Osteoblast (primary cell): Measurements from ENCODE around the gene EXOC4. TPM values are rescaled to one million over a fixed set of nuclear protein-coding genes. Genes with fewer than 3 reads are reported as not detected.
"Not testable (repeated sequence)": the region's sequence is repeated elsewhere in the genome, so short reads cannot be mapped to it uniquely, and the experiment has no call there.

ENCODE experiments used
- DNase-seq: peaks from one replicate; pipeline ENCODE4 v3.0.0; 2011; ENCODE audit warnings: low spot score, mixed read lengths; ENCODE audit not compliant: insufficient read length; ENCODE audit errors: missing footprints
- H2AFZ ChIP-seq: 2 replicates; pipeline ENCODE4 v1.6.0; 2011; ENCODE audit warnings: mild to moderate bottlenecking, low read length
- H3K27ac ChIP-seq: 2 replicates; pipeline ENCODE4 v1.5.1; 2011; ENCODE audit warnings: mild to moderate bottlenecking, low read depth, low read length, moderate library complexity
- H3K27me3 ChIP-seq: 2 replicates; pipeline ENCODE4 v1.6.0; 2012; ENCODE audit warnings: mild to moderate bottlenecking, control low read depth, inconsistent platforms, low read length, moderate library complexity; ENCODE audit not compliant: insufficient read depth
- H3K36me3 ChIP-seq: 2 replicates; pipeline ENCODE4 v1.5.1; 2011; ENCODE audit warnings: mild to moderate bottlenecking, low read length, control low read depth, moderate library complexity; ENCODE audit not compliant: insufficient read depth
- H3K4me1 ChIP-seq: 2 replicates; pipeline ENCODE4 v1.5.1; 2011; ENCODE audit warnings: mild to moderate bottlenecking, low read length, control low read depth, moderate library complexity; ENCODE audit not compliant: insufficient read depth
- H3K4me2 ChIP-seq: 2 replicates; pipeline ENCODE4 v1.6.0; 2011; ENCODE audit warnings: mild to moderate bottlenecking, low read length; ENCODE audit not compliant: insufficient read depth
- H3K4me3 ChIP-seq: fragments of 200-600 bp; sonication (generic); 3 replicates; pipeline ENCODE4 v1.5.1; 2012; ENCODE audit warnings: mild to moderate bottlenecking, low read length, inconsistent platforms; ENCODE audit not compliant: insufficient read depth
- H3K79me2 ChIP-seq: 2 replicates; pipeline ENCODE4 v1.6.0; 2012; ENCODE audit warnings: mild to moderate bottlenecking, low read length, control low read depth, inconsistent platforms; ENCODE audit not compliant: insufficient read depth
- H3K9me3 ChIP-seq: 2 replicates; pipeline ENCODE4 v1.5.1; 2011; ENCODE audit warnings: low read depth, low read length, control low read depth
- H4K20me1 ChIP-seq: 2 replicates; pipeline ENCODE4 v1.6.0; 2012; ENCODE audit warnings: mild to moderate bottlenecking, low read length, control low read depth; ENCODE audit not compliant: insufficient read depth
- total RNA-seq: library from RNA; depleted of rRNA; stranded (reverse); fragments of >200 nt; gene quantifications from 2 replicates; pipeline ENCODE4 v1.2.3, GENCODE V29; 2012
- TF ChIP-seq, protein P1 (sequence below): IDR thresholded peaks from 2 replicates; pipeline ENCODE4 v1.5.1; 2011; ENCODE audit warnings: mild to moderate bottlenecking, low read depth, low read length, moderate library complexity; ENCODE audit errors: extremely low read depth

The EXOC4 gene
- total RNA-seq, 1 donor = 134 TPM

DNA sequence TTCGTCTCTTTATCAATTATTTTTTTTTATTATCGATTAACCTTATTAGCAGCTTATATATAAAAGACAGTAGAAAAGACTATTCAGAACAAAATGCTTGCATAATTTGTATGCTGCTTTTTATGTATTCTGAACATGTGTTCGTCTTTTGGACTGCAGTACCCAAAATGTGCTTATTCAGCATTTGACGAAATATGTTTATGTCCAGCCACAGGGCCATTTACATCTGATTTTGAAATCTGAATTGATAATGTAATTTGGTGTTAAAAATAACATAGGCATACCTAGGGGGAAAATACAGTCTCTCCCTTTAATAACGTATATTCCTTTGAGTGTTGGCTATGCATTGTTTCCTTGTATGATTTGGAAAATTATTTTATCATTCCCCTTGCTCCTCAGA lies 386.0 kb downstream of the EXOC4 start:
- no peaks in the 10 kb centered on the region for H3K36me3 ChIP-seq
- TF ChIP-seq, protein P1, sequence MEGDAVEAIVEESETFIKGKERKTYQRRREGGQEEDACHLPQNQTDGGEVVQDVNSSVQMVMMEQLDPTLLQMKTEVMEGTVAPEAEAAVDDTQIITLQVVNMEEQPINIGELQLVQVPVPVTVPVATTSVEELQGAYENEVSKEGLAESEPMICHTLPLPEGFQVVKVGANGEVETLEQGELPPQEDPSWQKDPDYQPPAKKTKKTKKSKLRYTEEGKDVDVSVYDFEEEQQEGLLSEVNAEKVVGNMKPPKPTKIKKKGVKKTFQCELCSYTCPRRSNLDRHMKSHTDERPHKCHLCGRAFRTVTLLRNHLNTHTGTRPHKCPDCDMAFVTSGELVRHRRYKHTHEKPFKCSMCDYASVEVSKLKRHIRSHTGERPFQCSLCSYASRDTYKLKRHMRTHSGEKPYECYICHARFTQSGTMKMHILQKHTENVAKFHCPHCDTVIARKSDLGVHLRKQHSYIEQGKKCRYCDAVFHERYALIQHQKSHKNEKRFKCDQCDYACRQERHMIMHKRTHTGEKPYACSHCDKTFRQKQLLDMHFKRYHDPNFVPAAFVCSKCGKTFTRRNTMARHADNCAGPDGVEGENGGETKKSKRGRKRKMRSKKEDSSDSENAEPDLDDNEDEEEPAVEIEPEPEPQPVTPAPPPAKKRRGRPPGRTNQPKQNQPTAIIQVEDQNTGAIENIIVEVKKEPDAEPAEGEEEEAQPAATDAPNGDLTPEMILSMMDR = no peak

DNA sequence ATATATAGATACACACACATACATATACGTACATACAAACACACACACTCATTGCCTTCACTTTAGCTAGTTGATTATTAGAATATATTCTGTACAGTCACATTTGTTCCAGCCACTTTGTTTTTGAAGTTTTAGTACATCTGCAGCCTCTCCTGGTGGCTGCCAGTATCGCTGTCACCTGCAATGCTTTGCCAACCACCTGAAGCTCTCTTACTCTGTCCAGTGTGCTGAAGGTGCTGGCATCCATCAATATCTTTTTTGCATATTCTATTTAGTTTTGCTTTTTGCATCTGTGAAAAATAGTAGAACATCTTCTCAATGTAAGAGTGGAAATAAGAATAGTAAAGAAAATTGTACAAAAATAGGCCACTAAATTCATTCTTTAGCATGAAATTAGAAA lies 388.6 kb downstream of the EXOC4 start:
- no peak for DNase-seq
- TF ChIP-seq, protein P1 = no peak
- Histone ChIP-seq H3K36me3 (no peaks in the 10 kb centered on the region), H3K9me3 (no peaks in the 10 kb centered on the region), H3K27me3 (no peaks in the 10 kb centered on the region), H4K20me1 (no peaks in the 10 kb centered on the region), H3K79me2 (no peaks in the 10 kb centered on the region), H3K27ac (no peak overlapping the region), H2AFZ (no peak overlapping the region), H3K4me3 (no peak overlapping the region), H3K4me2 (no peak overlapping the region), H3K4me1 (peaks cover 4% of the 10 kb centered on the region)

More for the DNA sequence above, 386.0 kb downstream of the EXOC4 start:
- no peak for DNase-seq
- Histone ChIP-seq H3K9me3 (no peaks in the 10 kb centered on the region), H3K4me3 (no peak overlapping the region), H3K4me1 (no peaks in the 10 kb centered on the region), H3K27ac (no peak overlapping the region), H3K27me3 (no peaks in the 10 kb centered on the region), H3K4me2 (no peak overlapping the region), H3K79me2 (no peaks in the 10 kb centered on the region), H2AFZ (no peak overlapping the region), H4K20me1 (no peaks in the 10 kb centered on the region)

DNA sequence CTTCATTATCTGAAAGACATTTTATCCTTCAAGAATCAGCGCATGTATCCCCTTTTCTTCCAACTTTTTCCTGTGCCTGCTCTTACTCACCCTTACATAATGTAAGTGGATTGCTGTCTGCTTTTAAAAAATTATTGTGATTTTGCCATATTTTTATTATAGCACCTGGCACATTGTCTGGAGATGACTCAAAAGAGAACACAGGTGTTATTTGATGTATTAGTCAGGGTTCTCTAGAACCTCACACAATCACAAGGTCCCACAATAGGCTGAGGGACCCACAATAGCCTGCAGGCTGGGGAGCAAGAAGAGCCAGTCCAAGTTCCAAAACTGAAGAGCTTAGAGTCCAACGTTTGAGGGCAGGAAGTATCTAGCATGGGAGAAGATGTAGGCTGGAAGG lies 390.0 kb downstream of the EXOC4 start:
- no peaks in the 10 kb centered on the region for H3K79me2 ChIP-seq
- no peak overlapping the region for H3K27ac ChIP-seq
- no peak for DNase-seq
- H3K36me3 ChIP-seq = no peaks in the 10 kb centered on the region
- no peak overlapping the region for H2AFZ ChIP-seq
- TF ChIP-seq, protein P1 = no peak
- H3K27me3 ChIP-seq = no peaks in the 10 kb centered on the region
- no peaks in the 10 kb centered on the region for H3K9me3 ChIP-seq
- H3K4me1 ChIP-seq = peaks cover 4% of the 10 kb centered on the region
- H4K20me1 ChIP-seq = no peaks in the 10 kb centered on the region
- no peak overlapping the region for H3K4me2 ChIP-seq
- H3K4me3 ChIP-seq = no peak overlapping the region

DNA sequence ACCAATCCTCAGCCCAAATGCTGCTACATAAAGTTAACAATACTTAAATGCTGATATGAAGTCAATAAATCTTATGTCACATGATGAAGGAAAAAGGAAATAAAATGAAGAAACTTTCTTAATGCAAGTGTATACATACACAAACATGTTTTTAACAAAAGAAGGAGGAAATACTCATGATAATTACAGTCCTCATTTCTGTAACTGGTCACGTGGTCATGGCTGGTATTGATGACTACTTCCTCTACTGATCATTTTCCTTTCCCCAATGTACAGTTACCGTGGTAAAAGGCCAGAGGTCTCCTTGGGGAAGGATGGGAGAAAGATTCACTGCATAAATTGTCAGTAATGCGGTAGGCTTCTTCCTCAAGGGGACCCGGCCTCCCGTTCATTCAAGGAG lies 390.8 kb downstream of the EXOC4 start:
- not testable (repeated sequence) for DNase-seq, H2AFZ ChIP-seq

More for the DNA sequence above, 390.8 kb downstream of the EXOC4 start:
- H3K27me3 ChIP-seq, H3K79me2 ChIP-seq, H3K36me3 ChIP-seq, H3K27ac ChIP-seq, H3K4me3 ChIP-seq, H4K20me1 ChIP-seq, H3K4me2 ChIP-seq, H3K4me1 ChIP-seq, H3K9me3 ChIP-seq: not testable (repeated sequence)
